HL-60 (cell line): Measurements from ENCODE around the gene GSTA2.

Source experiments
- POLR2AphosphoS5 ChIP-seq: IDR thresholded peaks from 2 replicates; pipeline ENCODE4 v1.6.1; 2012; ENCODE audit warnings: low read depth
- TF ChIP-seq, protein P1 (sequence below): IDR thresholded peaks from one replicate; pipeline ENCODE4 v1.5.1; 2011; ENCODE audit warnings: low read length, control low read depth, inconsistent platforms; ENCODE audit not compliant: insufficient read depth
- TF ChIP-seq, protein P2 (sequence below): IDR thresholded peaks from 2 replicates; pipeline ENCODE4 v1.6.1; 2012; ENCODE audit warnings: low read depth; ENCODE audit not compliant: insufficient replicate concordance

DNA sequence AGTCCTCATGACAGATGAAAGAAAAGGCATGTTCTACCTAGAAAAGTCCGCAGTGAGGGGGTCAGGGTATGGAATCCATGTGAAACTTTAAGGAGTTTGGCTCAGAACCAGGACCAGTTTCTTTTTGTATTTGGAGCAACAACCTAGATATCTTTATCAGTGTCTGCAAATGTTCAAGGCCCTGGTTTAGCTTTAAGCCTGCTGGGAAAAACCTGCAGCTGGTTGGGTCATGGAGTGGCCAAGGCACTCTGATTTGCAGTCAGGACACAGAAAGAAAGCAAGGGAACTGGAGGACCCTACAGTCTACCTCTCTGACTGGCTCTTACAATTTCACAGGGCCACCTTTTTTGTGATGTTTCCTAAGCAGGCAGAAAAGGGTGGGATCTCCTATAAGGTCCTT lies 33.7 kb downstream of the GSTA2 start:
- TF ChIP-seq, protein P1, sequence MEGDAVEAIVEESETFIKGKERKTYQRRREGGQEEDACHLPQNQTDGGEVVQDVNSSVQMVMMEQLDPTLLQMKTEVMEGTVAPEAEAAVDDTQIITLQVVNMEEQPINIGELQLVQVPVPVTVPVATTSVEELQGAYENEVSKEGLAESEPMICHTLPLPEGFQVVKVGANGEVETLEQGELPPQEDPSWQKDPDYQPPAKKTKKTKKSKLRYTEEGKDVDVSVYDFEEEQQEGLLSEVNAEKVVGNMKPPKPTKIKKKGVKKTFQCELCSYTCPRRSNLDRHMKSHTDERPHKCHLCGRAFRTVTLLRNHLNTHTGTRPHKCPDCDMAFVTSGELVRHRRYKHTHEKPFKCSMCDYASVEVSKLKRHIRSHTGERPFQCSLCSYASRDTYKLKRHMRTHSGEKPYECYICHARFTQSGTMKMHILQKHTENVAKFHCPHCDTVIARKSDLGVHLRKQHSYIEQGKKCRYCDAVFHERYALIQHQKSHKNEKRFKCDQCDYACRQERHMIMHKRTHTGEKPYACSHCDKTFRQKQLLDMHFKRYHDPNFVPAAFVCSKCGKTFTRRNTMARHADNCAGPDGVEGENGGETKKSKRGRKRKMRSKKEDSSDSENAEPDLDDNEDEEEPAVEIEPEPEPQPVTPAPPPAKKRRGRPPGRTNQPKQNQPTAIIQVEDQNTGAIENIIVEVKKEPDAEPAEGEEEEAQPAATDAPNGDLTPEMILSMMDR: no peak
- TF ChIP-seq POLR2AphosphoS5: no peak
- TF ChIP-seq, protein P2, sequence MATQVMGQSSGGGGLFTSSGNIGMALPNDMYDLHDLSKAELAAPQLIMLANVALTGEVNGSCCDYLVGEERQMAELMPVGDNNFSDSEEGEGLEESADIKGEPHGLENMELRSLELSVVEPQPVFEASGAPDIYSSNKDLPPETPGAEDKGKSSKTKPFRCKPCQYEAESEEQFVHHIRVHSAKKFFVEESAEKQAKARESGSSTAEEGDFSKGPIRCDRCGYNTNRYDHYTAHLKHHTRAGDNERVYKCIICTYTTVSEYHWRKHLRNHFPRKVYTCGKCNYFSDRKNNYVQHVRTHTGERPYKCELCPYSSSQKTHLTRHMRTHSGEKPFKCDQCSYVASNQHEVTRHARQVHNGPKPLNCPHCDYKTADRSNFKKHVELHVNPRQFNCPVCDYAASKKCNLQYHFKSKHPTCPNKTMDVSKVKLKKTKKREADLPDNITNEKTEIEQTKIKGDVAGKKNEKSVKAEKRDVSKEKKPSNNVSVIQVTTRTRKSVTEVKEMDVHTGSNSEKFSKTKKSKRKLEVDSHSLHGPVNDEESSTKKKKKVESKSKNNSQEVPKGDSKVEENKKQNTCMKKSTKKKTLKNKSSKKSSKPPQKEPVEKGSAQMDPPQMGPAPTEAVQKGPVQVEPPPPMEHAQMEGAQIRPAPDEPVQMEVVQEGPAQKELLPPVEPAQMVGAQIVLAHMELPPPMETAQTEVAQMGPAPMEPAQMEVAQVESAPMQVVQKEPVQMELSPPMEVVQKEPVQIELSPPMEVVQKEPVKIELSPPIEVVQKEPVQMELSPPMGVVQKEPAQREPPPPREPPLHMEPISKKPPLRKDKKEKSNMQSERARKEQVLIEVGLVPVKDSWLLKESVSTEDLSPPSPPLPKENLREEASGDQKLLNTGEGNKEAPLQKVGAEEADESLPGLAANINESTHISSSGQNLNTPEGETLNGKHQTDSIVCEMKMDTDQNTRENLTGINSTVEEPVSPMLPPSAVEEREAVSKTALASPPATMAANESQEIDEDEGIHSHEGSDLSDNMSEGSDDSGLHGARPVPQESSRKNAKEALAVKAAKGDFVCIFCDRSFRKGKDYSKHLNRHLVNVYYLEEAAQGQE: no peak
